Prostate gland (tissue), 2 donors: Measurements from ENCODE around the gene CDYL2.

ENCODE experiments used
- CTCF ChIP-seq, 4 experiments: fragments of 200-600 bp in 2 of 4; fragments of 450-650 bp in 2 of 4; sonication (generic) in 2 of 4; IDR thresholded peaks; 1 replicate in 3 of 4; 2 replicates in 1 of 4; pipeline ENCODE4 v1.5.1; 2016 to 2019; ENCODE audit warnings: antibody characterized with exemption in 4 of 4, mild to moderate bottlenecking in 2 of 4, moderate library complexity in 2 of 4
- POLR2A ChIP-seq: fragments of 450-650 bp; IDR thresholded peaks from one replicate; pipeline ENCODE4 v1.6.1; 2016; ENCODE audit warnings: antibody characterized with exemption, mild to moderate bottlenecking
- POLR2AphosphoS5 ChIP-seq: sonication (generic); formaldehyde crosslinking; IDR thresholded peaks from one replicate; pipeline ENCODE4 v1.6.1; 2017; ENCODE audit warnings: antibody characterized with exemption

GRCh38 chr16:80802902-80803301 is 1.5 kb downstream of the CDYL2 start:
- no peak for TF ChIP-seq POLR2AphosphoS5
- TF ChIP-seq CTCF (IDR thresholded peaks at IDR 0.05): no peak
- TF ChIP-seq POLR2A: no peak
